GM06990 (cell line): Measurements from ENCODE around the gene ACTL8.

Experiments
- DNase-seq: peaks from one replicate; pipeline ENCODE4 v3.0.0-alpha.2; 2011; ENCODE audit not compliant: insufficient read length; ENCODE audit errors: extremely low read depth
- H3K27me3 ChIP-seq: replicated peaks from 2 replicates; pipeline ENCODE4 v1.6.0; 2011; ENCODE audit warnings: low read length; ENCODE audit not compliant: control insufficient read depth, insufficient read depth
- H3K36me3 ChIP-seq: 2 replicates; pipeline ENCODE4 v1.5.1; 2011; ENCODE audit warnings: low read length; ENCODE audit not compliant: control insufficient read depth, insufficient read depth
- H3K4me3 ChIP-seq: replicated peaks from 2 replicates; pipeline ENCODE4 v1.5.1; 2011; ENCODE audit warnings: low read depth, mild to moderate bottlenecking, control low read depth, low read length
- TF ChIP-seq, protein P1 (sequence below): IDR thresholded peaks from 2 replicates; pipeline ENCODE4 v1.5.1; 2011; ENCODE audit warnings: low read length, control low read depth, mild to moderate bottlenecking, inconsistent platforms; ENCODE audit not compliant: insufficient read depth, poor library complexity, severe bottlenecking

ACTL8 gene

DNA sequence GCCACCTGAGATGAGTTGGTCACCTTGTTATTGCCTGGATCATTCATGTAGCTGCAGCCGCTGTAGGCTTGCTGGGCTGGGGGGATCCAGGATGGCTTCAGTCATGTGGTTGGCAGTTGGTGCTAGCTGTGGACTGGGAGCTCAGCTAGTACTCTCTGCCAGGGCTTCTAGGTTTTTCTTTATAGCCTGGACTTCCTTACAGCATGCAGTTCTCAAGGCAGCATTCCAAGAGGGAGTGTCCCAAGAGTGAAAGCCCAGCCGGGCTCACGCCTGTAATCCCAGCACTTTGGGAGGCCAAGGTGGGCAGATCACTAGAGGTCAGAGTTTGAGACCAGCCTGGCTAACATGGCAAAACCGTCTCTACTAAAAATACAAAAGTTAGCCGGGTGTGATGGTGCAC lies 23.7 kb upstream of the ACTL8 start:
- Histone ChIP-seq H3K36me3 (no peaks in the 10 kb centered on the region), H3K4me3 (no peak overlapping the region), H3K27me3 (no peaks in the 10 kb centered on the region)
- TF ChIP-seq, protein P1, sequence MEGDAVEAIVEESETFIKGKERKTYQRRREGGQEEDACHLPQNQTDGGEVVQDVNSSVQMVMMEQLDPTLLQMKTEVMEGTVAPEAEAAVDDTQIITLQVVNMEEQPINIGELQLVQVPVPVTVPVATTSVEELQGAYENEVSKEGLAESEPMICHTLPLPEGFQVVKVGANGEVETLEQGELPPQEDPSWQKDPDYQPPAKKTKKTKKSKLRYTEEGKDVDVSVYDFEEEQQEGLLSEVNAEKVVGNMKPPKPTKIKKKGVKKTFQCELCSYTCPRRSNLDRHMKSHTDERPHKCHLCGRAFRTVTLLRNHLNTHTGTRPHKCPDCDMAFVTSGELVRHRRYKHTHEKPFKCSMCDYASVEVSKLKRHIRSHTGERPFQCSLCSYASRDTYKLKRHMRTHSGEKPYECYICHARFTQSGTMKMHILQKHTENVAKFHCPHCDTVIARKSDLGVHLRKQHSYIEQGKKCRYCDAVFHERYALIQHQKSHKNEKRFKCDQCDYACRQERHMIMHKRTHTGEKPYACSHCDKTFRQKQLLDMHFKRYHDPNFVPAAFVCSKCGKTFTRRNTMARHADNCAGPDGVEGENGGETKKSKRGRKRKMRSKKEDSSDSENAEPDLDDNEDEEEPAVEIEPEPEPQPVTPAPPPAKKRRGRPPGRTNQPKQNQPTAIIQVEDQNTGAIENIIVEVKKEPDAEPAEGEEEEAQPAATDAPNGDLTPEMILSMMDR = no peak
- no peak for DNase-seq

DNA sequence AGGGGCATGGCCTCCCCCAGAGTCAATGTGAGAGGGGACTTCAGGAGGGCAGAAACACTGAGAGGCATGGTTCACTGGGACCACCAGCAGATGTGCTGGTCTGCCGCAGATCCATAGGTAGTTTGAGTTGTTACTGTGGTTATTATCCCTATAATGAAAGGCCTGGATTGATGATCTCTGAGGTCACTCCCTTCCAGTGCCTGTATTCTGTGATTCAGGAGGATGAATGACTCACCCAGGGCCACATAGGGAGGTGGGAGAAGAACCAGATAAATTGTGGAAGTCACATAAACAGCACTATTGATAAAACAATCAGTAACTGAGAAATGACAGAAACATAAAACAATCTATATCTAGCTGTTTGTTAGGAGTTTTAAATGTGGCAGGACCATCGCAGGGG lies 22.7 kb upstream of the ACTL8 start:
- Histone ChIP-seq H3K36me3 (no peaks in the 10 kb centered on the region), H3K27me3 (no peaks in the 10 kb centered on the region), H3K4me3 (no peak overlapping the region)
- no peak for DNase-seq
- TF ChIP-seq, protein P1 = no peak

DNA sequence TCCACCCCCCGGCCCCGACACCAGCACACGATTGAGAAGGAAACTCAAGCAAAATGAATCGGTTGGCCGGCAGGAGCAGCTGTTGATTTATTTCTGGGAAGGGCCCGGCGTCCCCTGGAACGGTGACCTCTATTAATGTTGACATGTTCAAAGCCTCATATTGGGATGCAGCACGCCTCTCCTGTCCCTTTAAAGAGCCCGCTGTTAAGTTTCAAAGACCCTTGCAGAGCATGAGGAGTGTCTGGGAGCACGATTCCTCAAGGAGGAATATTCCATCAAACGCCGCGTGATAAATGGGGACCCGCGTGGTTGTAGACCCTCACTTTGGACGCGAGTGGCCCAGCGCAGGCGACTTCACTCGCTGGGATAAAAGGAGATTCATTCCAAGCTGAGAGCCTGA lies 21.5 kb upstream of the ACTL8 start:
- H3K4me3 ChIP-seq = no peak overlapping the region
- TF ChIP-seq, protein P1 = no peak
- H3K27me3 ChIP-seq = no peaks in the 10 kb centered on the region
- no peak for DNase-seq
- H3K36me3 ChIP-seq = no peaks in the 10 kb centered on the region

DNA sequence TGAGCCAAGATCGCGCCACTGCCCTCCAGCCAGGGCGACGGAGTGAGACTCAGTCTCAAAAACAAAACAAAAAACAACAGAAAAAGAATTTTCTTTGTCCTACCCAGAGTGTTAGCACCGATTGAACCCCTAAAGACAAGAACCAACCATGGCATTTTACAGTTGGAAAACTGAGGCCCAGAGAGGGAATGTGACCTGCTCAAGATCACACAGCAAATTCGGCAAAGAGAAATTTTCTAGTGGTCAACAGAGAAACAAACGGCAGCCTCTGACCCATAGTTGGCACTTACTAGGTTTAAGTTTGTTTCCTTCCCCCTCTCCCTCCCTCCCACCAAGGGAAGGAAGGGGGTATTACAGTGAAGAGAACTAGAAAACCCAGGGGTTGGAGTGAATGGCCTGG lies 20.5 kb upstream of the ACTL8 start:
- Histone ChIP-seq H3K4me3 (no peak overlapping the region), H3K36me3 (no peaks in the 10 kb centered on the region), H3K27me3 (no peaks in the 10 kb centered on the region)
- TF ChIP-seq, protein P1 = no peak
- no peak for DNase-seq

DNA sequence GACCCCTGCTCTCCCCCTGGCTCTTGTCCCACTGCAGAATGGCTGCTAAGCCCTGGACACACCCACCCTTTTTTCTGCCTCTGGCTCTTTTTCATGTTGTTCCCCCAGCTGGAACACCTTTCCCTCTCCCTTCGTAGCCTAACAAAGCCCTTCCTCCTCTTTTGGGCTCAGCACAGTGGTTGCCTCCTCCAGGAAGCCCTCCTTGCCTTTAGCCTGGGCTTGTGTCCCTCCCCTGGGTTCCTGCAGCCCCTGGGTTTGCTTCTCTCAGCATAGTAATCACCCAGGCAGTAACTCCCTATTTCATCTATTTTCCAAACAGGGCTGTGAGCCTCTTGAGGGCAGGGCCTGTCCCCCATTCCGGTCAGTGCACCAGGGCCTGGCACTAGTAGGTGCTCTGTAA lies 19.8 kb upstream of the ACTL8 start:
- TF ChIP-seq, protein P1 = no peak
- H3K27me3 ChIP-seq = no peaks in the 10 kb centered on the region
- no peak overlapping the region for H3K4me3 ChIP-seq
- H3K36me3 ChIP-seq = no peaks in the 10 kb centered on the region
- DNase-seq = no peak

DNA sequence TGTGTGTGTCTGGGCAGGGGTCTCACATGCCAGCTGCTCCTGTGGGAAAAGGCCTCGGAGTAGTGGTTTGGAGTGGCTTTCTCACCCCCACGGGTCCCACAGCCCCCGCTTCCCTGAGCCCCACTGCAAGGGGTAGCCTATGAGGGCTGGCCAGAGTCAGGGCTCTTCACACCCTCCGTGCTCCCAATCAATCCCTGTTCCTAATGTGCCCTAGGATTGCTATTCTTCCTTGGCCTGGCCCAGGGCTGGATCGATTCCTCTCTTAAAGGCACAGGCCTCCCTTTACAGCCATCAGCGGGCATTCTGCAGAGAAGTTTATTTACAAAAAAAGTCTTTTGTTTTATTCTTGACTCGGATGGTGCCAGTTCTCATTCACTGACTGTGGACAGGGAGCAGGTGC lies 19.3 kb upstream of the ACTL8 start:
- Histone ChIP-seq H3K36me3 (no peaks in the 10 kb centered on the region), H3K27me3 (no peaks in the 10 kb centered on the region), H3K4me3 (no peak overlapping the region)
- TF ChIP-seq, protein P1 = no peak
- no peak for DNase-seq
